ENCODE results near the gene MVD. TPM values are rescaled to one million over a fixed set of nuclear protein-coding genes. Genes with fewer than 3 reads are reported as not detected.
A peak's percentile ranks its signal among the peaks of the same experiment; 100 is the strongest.

The MVD gene
- total RNA-seq, 1 donor from 2014 or later: 102 TPM

- no peak for TF ChIP-seq CTCF (IDR thresholded peaks at IDR 0.05; ENCODE audit: insufficient read depth, low read length, poor library complexity, severe bottlenecking)
- peak within 1 kb of the TSS; percentile 98 for H3K4me3 ChIP-seq (ENCODE audit: low read depth, low read length)
- DNase-seq (ENCODE audit: low read depth): peak; percentile 47
- H3K36me3 ChIP-seq (ENCODE audit: control insufficient read depth, insufficient read depth, low read length): no peaks in the 10 kb centered on the region
- no peaks in the 10 kb centered on the region for H3K27me3 ChIP-seq (ENCODE audit: control insufficient read depth, insufficient read depth, low read length)
Measured at GRCh38 chr16:88706229-88706964, 43.5 kb upstream of the MVD start, which contains the start of the genes CTU2 and RNF166. CTU2 (plus strand) TSS chr16:88706503; CDS start chr16:88706531, 28 bp downstream. RNF166 (minus strand) TSS chr16:88706408; CDS start chr16:88706325, 83 bp downstream.

GRCh38 chr16:88705801-88706228 lies 42.9 kb upstream of the MVD start:
- H3K36me3 ChIP-seq (ENCODE audit: control insufficient read depth, insufficient read depth, low read length): no peaks in the 10 kb centered on the region
- no peak for DNase-seq (ENCODE audit: low read depth)
- H3K27me3 ChIP-seq (ENCODE audit: control insufficient read depth, insufficient read depth, low read length): no peaks in the 10 kb centered on the region
- no peak for TF ChIP-seq CTCF (IDR thresholded peaks at IDR 0.05; ENCODE audit: insufficient read depth, low read length, poor library complexity, severe bottlenecking)
- peak overlapping the region; percentile 98 for H3K4me3 ChIP-seq (ENCODE audit: low read depth, low read length)

GRCh38 chr16:88705076-88705684 lies 42.3 kb upstream of the MVD start:
- TF ChIP-seq CTCF (IDR thresholded peaks at IDR 0.05; ENCODE audit: insufficient read depth, low read length, poor library complexity, severe bottlenecking): no peak
- Histone ChIP-seq H3K4me3 (ENCODE audit: low read depth, low read length) (peak overlapping the region; percentile 98), H3K36me3 (ENCODE audit: control insufficient read depth, insufficient read depth, low read length) (no peaks in the 10 kb centered on the region), H3K27me3 (ENCODE audit: control insufficient read depth, insufficient read depth, low read length) (no peaks in the 10 kb centered on the region)
- no peak for DNase-seq (ENCODE audit: low read depth)

- TF ChIP-seq CTCF (IDR thresholded peaks at IDR 0.05; ENCODE audit: insufficient read depth, low read length, poor library complexity, severe bottlenecking): no peak
- DNase-seq (ENCODE audit: low read depth): no peak
- no peaks in the 10 kb centered on the region for H3K27me3 ChIP-seq (ENCODE audit: control insufficient read depth, insufficient read depth, low read length)
- no peak overlapping the region for H3K4me3 ChIP-seq (ENCODE audit: low read depth, low read length)
- no peaks in the 10 kb centered on the region for H3K36me3 ChIP-seq (ENCODE audit: control insufficient read depth, insufficient read depth, low read length)
Measured at GRCh38 chr16:88703486-88704309, 40.8 kb upstream of the MVD start.

GRCh38 chr16:88702371-88703210 lies 39.7 kb upstream of the MVD start:
- Histone ChIP-seq H3K4me3 (ENCODE audit: low read depth, low read length) (no peak overlapping the region), H3K36me3 (ENCODE audit: control insufficient read depth, insufficient read depth, low read length) (no peaks in the 10 kb centered on the region), H3K27me3 (ENCODE audit: control insufficient read depth, insufficient read depth, low read length) (no peaks in the 10 kb centered on the region)
- TF ChIP-seq CTCF (IDR thresholded peaks at IDR 0.05; ENCODE audit: insufficient read depth, low read length, poor library complexity, severe bottlenecking): no peak
- DNase-seq (ENCODE audit: low read depth): no peak
